Liver (tissue), 9 donors: ENCODE results near the gene ARL4A. TPM values are rescaled to one million over a fixed set of nuclear protein-coding genes. Genes with fewer than 3 reads are reported as not detected.

Experiments used
- DNase-seq: peaks from one replicate; pipeline ENCODE4 v3.0.0-alpha.2; 2017; ENCODE audit warnings: low spot score
- H3K27ac ChIP-seq, 2 donors: one replicate each; pipeline ENCODE4 v1.7.0; 2013; ENCODE audit warnings: inconsistent platforms in 2 of 2, low read length in 2 of 2, control low read depth in 1 of 2, low read depth in 1 of 2, mild to moderate bottlenecking in 1 of 2
- H3K27me3 ChIP-seq, 4 donors: one replicate each; pipeline versions ENCODE4 v1.6.1 to v1.7.0; 2013; ENCODE audit warnings: low read length in 3 of 4, inconsistent platforms in 1 of 4, mild to moderate bottlenecking in 1 of 4, moderate library complexity in 1 of 4; ENCODE audit not compliant: control insufficient read depth in 4 of 4, insufficient read depth in 4 of 4
- H3K36me3 ChIP-seq, 4 donors: one replicate each; pipeline versions ENCODE4 v1.6.1 to v1.7.0; 2013; ENCODE audit warnings: low read length in 3 of 4, mild to moderate bottlenecking in 3 of 4, low read depth in 1 of 4, moderate library complexity in 1 of 4; ENCODE audit not compliant: control insufficient read depth in 4 of 4, insufficient read depth in 3 of 4
- H3K4me1 ChIP-seq, 4 donors: one replicate each; pipeline versions ENCODE4 v1.6.1 to v1.7.0; 2013; ENCODE audit warnings: low read length in 3 of 4, mild to moderate bottlenecking in 3 of 4, moderate library complexity in 1 of 4; ENCODE audit not compliant: control insufficient read depth in 4 of 4, insufficient read depth in 4 of 4
- H3K4me3 ChIP-seq, 3 donors: one replicate each; pipeline versions ENCODE4 v1.6.1 to v1.7.0; 2013; ENCODE audit warnings: low read length in 3 of 3, control low read depth in 1 of 3, low read depth in 1 of 3, mild to moderate bottlenecking in 1 of 3
- H3K9ac ChIP-seq, 2 donors: one replicate each; pipeline ENCODE4 v1.7.0; 2013; ENCODE audit warnings: low read length in 2 of 2, mild to moderate bottlenecking in 2 of 2, moderate library complexity in 2 of 2, control low read depth in 1 of 2, low read depth in 1 of 2
- H3K9me3 ChIP-seq, 4 donors: one replicate each; pipeline versions ENCODE4 v1.6.1 to v1.7.0; 2013; ENCODE audit warnings: low read length in 3 of 4; ENCODE audit not compliant: control insufficient read depth in 4 of 4
- ATF3 ChIP-seq: IDR thresholded peaks from 2 replicates; pipeline ENCODE4 v1.6.1; 2016; ENCODE audit warnings: antibody characterized with exemption
- CTCF ChIP-seq: fragments of 150-350 bp; IDR thresholded peaks from 2 replicates; pipeline ENCODE4 v1.5.1; 2017; ENCODE audit warnings: improper control_type of control experiment, low read depth, low read length; ENCODE audit not compliant: missing input control
- FOXA1 ChIP-seq: IDR thresholded peaks from 2 replicates; pipeline ENCODE4 v1.6.1; 2016; ENCODE audit warnings: antibody characterized with exemption
- FOXA2 ChIP-seq: IDR thresholded peaks from 2 replicates; pipeline ENCODE4 v1.6.1; 2016; ENCODE audit warnings: antibody characterized with exemption
- GABPA ChIP-seq, 2 donors: IDR thresholded peaks in 1 of 2; conservative IDR thresholded peaks in 1 of 2; 2 replicates each; pipeline ENCODE4 v1.6.1; 2016; ENCODE audit warnings: antibody characterized with exemption in 2 of 2, mild to moderate bottlenecking in 1 of 2, moderate library complexity in 1 of 2
- HNF4A ChIP-seq, 2 donors: conservative IDR thresholded peaks; 2 replicates each; pipeline ENCODE4 v1.6.1; 2016; ENCODE audit warnings: antibody characterized with exemption in 2 of 2, mild to moderate bottlenecking in 2 of 2
- HNF4G ChIP-seq: IDR thresholded peaks from 2 replicates; pipeline ENCODE4 v1.6.1; 2016; ENCODE audit warnings: antibody characterized with exemption
- MAX ChIP-seq: IDR thresholded peaks from 2 replicates; pipeline ENCODE4 v1.6.1; 2016; ENCODE audit warnings: antibody characterized with exemption
- NR2F2 ChIP-seq: IDR thresholded peaks from 2 replicates; pipeline ENCODE4 v1.6.1; 2016; ENCODE audit warnings: antibody characterized with exemption
- REST ChIP-seq: IDR thresholded peaks from 2 replicates; pipeline ENCODE4 v1.6.1; 2016; ENCODE audit warnings: antibody characterized with exemption, mild to moderate bottlenecking
- SP1 ChIP-seq: IDR thresholded peaks from 2 replicates; pipeline ENCODE4 v1.6.1; 2018; ENCODE audit warnings: antibody characterized with exemption, mild to moderate bottlenecking
- TAF1 ChIP-seq: conservative IDR thresholded peaks from 2 replicates; pipeline ENCODE4 v1.6.1; 2016; ENCODE audit warnings: antibody characterized with exemption, mild to moderate bottlenecking
- YY1 ChIP-seq: IDR thresholded peaks from 2 replicates; pipeline ENCODE4 v1.6.1; 2016; ENCODE audit warnings: antibody characterized with exemption, mild to moderate bottlenecking
- WGBS: extraction: QIAGEN DNeasy Blood & Tissue Kit; methylation state at CpG from one replicate; pipeline ENCODE4 v1.1.7; 2013; 5-methylcytosine and 5-hydroxymethylcytosine counted together
- polyA plus RNA-seq, 2 donors: library from polyadenylated mRNA; stranded (reverse) in 1 of 2; unstranded in 1 of 2; fragments of 200-250 nt in 1 of 2; fragments of >200 nt in 1 of 2; fragmentation: Nextera tagmentation in 1 of 2; extraction: Ambion mirVana in 1 of 2; gene quantifications; one replicate each; pipeline versions ENCODE4 v1.2.1 to v1.2.3, GENCODE V29; 2013 to 2015
- total RNA-seq, 2 donors: library from RNA; depleted of rRNA; stranded (reverse); fragments of >200 nt; gene quantifications; one replicate each; pipeline ENCODE4 v1.2.3, GENCODE V29; 2014
- donor health status: healthy.
- donor health status: healthy.
- donor health status: healthy.
- donor health status: healthy.
- donor health status: healthy.

ARL4A gene
- total and polyA plus RNA-seq, 4 donors = 7.5 to 77.3 (median 16.0) TPM

GRCh38 chr7:12709726-12710502 lies 22.5 kb downstream of the ARL4A start:
- no peaks in the 10 kb centered on the region for H3K27me3 ChIP-seq
- no peak overlapping the region for H3K4me3 ChIP-seq
- DNase-seq = no peak
- 92% methylated on average over 2 of the region's 2 CpGs for WGBS
- no peak overlapping the region for H3K9ac ChIP-seq
- no peaks in the 10 kb centered on the region for H3K9me3 ChIP-seq
- no peaks in the 10 kb centered on the region for H3K36me3 ChIP-seq
- H3K4me1 ChIP-seq = no peaks in the 10 kb centered on the region
- TF ChIP-seq GABPA (IDR thresholded peaks at IDR 0.05 in 1 of 2, conservative IDR thresholded peaks at IDR 0.05 in 1 of 2) (no peak), REST (no peak), YY1 (no peak), TAF1 (no peak), FOXA1 (no peak), ATF3 (no peak), NR2F2 (no peak), MAX (no peak), FOXA2 (no peak)
- H3K27ac ChIP-seq = no peak overlapping the region

- 74% methylated on average over 10 of the region's 11 CpGs for WGBS
- Histone ChIP-seq H3K4me1 (no peaks in the 10 kb centered on the region), H3K36me3 (no peaks in the 10 kb centered on the region), H3K27me3 (no peaks in the 10 kb centered on the region), H3K4me3 (no peak overlapping the region), H3K9me3 (no peaks in the 10 kb centered on the region), H3K27ac (no peak overlapping the region), H3K9ac (no peak overlapping the region)
- DNase-seq = no peak
- no peak for TF ChIP-seq TAF1
- no peak for TF ChIP-seq SP1
- no peak for TF ChIP-seq FOXA1
- TF ChIP-seq GABPA (IDR thresholded peaks at IDR 0.05 in 1 of 2, conservative IDR thresholded peaks at IDR 0.05 in 1 of 2) = no peak
- no peak for TF ChIP-seq HNF4A (conservative IDR thresholded peaks at IDR 0.05)
- TF ChIP-seq ATF3 = no peak
- no peak for TF ChIP-seq HNF4G
- no peak for TF ChIP-seq NR2F2
- TF ChIP-seq FOXA2 = no peak
- no peak for TF ChIP-seq CTCF
These were observed 23.7 kb downstream of the ARL4A start for GRCh38 chr7:12711124-12711523.
